GM21515 (cell line): Measurements from ENCODE around the gene SEMA6C.
"Not testable (repeated sequence)": the region's sequence is repeated elsewhere in the genome, so short reads cannot be mapped to it uniquely, and the experiment has no call there.

Source experiments
- ATAC-seq: cut with Tn5 transposase; IDR thresholded peaks from one replicate; pipeline ENCODE4 v1.9.1; 2021; ENCODE audit not compliant: unreplicated experiment

SEMA6C gene

GRCh38 chr1:151146412-151147131 is at the start of gene SEMA6C:
Gene SEMA6C (minus strand): TSS chr1:151146631. CDS start chr1:151142621, 4,010 bp downstream.
- ATAC-seq: peak; percentile 96

GRCh38 chr1:151194894-151195594 is 48.6 kb upstream of the SEMA6C start:
- ATAC-seq: not testable (repeated sequence)

DNA sequence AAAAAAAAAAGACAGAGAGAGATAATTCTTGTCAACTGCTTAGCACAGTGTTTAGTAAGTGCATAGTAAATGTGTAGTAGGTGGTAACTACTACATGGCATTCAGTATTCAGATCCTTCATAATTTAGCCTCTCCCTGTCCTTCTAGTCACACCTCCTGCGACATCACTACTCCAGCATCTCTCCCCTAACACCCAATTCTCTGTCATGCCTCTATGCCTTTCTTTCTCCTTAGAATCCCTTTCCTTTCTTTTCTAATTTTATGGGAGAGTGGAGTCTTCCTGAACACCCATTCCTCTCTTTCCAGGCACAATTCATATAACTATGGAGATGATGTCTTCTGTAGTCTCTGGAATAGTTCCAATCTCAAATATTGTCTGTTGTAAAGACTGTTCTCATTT is 47.4 kb upstream of the SEMA6C start:
- no peak for ATAC-seq

GRCh38 chr1:151193304-151193703 is 46.9 kb upstream of the SEMA6C start:
- no peak for ATAC-seq

GRCh38 chr1:151192047-151192446 is 45.6 kb upstream of the SEMA6C start:
- ATAC-seq: no peak

GRCh38 chr1:151189637-151190445 is 43.4 kb upstream of the SEMA6C start, which contains the start of gene VPS72:
Gene VPS72 (minus strand): TSS chr1:151190197. CDS start chr1:151190121, 76 bp downstream.
- peak; percentile 77 for ATAC-seq

GRCh38 chr1:151188667-151189066 is 42.2 kb upstream of the SEMA6C start:
- ATAC-seq: not testable (repeated sequence)

- no peak for ATAC-seq
Measured at GRCh38 chr1:151187205-151187604, 40.8 kb upstream of the SEMA6C start.

GRCh38 chr1:151184211-151184610 is 37.8 kb upstream of the SEMA6C start:
- no peak for ATAC-seq

DNA sequence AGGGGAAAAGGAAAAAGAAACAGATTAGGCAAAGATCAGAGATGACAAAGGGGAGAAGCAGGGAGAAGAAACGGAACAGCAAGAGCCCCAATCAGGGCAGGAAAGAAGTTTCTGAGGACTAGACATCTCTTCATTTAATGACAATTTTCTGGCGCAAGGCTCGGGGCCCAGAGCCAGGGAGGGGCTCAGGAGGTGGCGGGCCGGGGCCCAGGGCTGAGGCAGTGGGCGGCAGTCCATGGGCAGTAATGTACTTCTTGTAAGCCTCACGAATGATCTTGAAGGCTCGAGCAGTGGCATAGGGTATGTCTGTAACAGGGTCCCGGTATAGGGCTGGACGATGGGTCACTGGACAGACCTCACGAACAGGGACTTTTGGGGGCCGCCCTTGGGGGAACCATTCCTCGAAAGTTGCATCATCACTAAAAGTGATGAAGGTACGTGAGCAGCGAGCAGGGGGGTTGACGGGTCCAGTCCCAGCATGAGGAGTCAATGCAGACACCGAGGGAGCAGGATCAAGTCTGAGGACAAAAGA is 30.1 kb upstream of the SEMA6C start:
- ATAC-seq: no peak

- ATAC-seq: no peak
Measured at GRCh38 chr1:151175863-151176262, 29.4 kb upstream of the SEMA6C start, which contains the start of gene TMOD4. Gene TMOD4 (minus strand): TSS chr1:151175981. CDS start chr1:151174875, 1,106 bp downstream.

DNA sequence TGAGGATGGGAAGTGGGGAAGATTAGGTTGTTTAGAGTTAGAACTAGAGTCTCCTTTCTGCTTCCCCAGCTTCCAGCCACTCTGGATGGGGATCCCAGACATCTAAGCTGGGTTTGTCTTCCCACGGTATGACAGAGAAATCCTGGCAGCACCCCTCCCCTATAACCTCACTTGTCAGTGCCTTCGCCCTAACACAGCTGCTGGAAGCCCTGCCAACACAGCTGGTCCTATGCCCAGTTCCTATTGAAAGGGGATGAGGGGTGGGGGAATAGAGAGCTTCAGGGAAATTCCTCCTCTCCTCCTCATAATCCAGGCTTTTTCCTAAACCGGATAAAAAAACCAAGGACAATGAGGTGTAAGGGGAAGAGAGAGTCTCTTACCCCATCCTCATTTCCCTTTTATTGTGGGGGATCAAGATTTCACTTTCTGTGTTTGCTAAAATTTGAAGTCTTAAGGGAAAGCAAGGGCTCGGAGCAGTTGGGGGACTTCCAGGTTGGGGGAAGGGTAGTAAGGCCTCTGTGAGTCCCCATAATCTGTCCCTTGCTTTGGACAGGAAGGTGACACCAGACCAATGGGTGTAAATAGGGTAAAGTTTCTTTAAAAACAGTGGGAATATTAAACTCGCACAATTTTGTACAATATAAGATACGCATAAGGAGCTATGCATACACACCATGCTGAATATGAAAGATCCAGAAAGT is 28.8 kb upstream of the SEMA6C start:
- no peak for ATAC-seq

DNA sequence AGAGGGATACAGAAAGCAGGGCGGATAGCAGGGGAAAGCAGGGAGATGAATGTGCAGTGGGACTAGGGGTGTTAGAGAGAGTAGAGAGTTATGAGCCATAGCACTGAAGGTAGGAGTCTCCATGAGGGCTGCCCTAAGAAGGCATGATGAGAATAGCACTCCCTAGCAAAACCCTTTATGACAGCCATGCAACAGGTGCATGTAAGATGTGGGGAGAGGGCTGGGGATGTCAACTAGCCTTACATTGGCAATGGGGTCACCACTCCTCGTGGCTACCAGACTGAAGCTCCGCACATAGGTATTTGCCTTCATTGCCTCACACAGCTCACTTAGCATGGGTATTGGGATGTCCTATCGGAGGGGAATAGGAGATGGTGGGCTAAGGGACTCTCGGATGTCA is 24.8 kb upstream of the SEMA6C start:
- ATAC-seq: no peak

- no peak for ATAC-seq
Measured at GRCh38 chr1:151167116-151167515, 20.7 kb upstream of the SEMA6C start.

DNA sequence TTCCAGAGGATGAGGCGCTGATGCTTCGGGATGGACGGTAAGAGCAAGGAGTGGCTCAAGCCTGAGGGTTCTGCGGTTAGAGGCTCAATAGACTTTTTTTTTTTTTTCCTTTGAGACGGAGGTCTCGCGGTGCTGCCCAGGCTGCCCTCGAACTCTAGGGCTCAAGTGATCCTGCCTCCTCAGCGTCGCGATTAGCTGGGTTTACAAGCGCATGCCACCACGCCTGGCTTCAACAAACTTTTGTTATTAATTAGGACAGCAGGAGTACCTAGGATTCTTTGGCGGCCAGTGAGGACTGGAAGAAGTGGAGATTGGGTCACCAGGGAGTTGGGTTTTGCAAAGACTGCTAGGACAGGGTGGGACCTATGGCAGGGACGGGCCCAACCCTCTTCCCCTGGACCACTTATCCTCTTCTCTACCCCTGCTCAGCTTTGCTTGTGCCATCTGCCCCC is 20.1 kb upstream of the SEMA6C start:
- no peak for ATAC-seq

- peak; percentile 80 for ATAC-seq
Measured at GRCh38 chr1:151165738-151166504, 19.5 kb upstream of the SEMA6C start, which contains the start of the genes LYSMD1 and SCNM1. Gene LYSMD1 (minus strand): TSS chr1:151165902. CDS start chr1:151165258, 644 bp downstream. Gene SCNM1 (plus strand): TSS chr1:151166144. CDS start chr1:151166153, 9 bp downstream.

GRCh38 chr1:151165281-151165737 is 18.9 kb upstream of the SEMA6C start:
- ATAC-seq: peak; percentile 11

DNA sequence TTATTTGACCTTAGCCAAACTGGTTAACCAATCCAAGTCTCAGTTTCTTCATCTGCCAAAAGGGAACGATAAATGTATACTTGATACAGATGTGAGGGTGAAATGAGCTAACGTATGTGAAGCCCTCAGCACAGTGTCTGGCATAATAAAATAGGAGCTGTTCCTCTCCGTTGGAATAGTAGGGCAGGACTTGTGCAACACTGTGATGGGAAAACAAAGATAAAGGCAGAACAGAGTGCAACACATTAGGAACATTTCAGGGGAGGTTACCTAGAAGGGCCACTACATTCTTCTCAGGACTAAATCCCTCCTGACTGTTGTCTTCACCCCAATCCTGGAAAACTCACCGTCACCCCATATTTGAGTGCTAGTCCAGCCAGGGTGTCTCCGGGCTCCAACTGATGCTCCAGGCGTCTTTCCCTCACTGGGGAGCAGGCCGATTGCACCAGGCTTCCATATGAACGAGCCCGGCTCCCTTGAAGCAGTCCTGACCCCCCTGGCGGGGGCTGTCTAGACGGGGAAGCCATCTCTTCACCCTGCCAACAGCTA is 18.4 kb upstream of the SEMA6C start:
- ATAC-seq: no peak

GRCh38 chr1:151159373-151159772 is 12.9 kb upstream of the SEMA6C start:
- ATAC-seq: no peak
